GM10266 (cell line): ENCODE measurements around the gene FAM193A.

Source experiments
- DNase-seq: peaks from one replicate; pipeline ENCODE4 v3.0.0; 2012; ENCODE audit errors: extremely low spot score
- CTCF ChIP-seq: IDR thresholded peaks from 2 replicates; pipeline ENCODE4 v1.5.1; 2012; ENCODE audit warnings: mild to moderate bottlenecking, low read depth; ENCODE audit not compliant: control insufficient read depth, insufficient read depth; ENCODE audit errors: missing control alignments

Gene FAM193A

GRCh38 chr4:2551118-2551517 is 14.7 kb downstream of the FAM193A start:
- no peak for TF ChIP-seq CTCF
- no peak for DNase-seq

DNA sequence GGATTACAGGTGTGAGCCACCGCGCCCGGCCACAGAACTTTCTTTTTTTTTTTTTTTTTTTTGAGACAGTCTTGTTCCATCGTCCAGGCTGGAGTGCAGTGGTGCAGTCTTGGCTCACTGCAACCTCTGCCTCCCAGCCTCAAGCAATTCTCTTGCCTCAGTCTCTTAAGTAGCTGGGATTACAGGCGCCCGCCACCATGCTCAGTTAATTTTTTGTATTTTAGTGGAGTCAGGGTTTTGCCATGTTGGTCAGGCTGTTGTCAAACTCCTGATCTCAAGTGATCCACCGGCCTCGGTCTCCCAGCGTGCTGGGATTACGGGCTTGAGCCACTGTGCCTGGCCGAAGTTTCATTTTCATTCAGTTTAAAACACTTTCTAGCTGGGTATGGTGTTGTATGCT is 16.4 kb downstream of the FAM193A start:
- no peak for TF ChIP-seq CTCF
- DNase-seq = no peak

- no peak for TF ChIP-seq CTCF
- DNase-seq = no peak
Measured at GRCh38 chr4:2558301-2558700, 21.9 kb downstream of the FAM193A start.

GRCh38 chr4:2560167-2560566 is 23.7 kb downstream of the FAM193A start:
- no peak for TF ChIP-seq CTCF
- DNase-seq = no peak

- no peak for TF ChIP-seq CTCF
- DNase-seq = no peak
Measured at GRCh38 chr4:2565533-2565932, 29.1 kb downstream of the FAM193A start.

DNA sequence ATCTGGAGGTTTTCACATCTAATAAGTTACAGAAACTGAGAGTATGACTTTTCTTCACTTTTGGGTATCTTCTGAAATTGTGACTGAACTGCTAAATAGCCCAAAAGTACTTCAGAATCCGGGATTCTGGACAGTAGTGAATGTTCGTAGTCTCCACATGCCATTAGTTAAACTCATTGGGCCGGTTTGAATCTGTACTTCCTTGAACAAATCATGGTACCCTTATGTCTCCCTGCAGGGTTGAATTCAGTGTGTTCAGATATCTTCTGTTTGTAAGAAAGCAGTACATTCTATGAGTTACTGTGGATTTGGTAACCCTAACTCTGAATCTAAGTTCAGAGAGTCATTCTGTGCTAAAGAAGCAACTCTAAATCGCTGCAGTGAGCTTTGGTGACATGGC is 33.6 kb downstream of the FAM193A start:
- TF ChIP-seq CTCF = no peak
- DNase-seq = no peak

DNA sequence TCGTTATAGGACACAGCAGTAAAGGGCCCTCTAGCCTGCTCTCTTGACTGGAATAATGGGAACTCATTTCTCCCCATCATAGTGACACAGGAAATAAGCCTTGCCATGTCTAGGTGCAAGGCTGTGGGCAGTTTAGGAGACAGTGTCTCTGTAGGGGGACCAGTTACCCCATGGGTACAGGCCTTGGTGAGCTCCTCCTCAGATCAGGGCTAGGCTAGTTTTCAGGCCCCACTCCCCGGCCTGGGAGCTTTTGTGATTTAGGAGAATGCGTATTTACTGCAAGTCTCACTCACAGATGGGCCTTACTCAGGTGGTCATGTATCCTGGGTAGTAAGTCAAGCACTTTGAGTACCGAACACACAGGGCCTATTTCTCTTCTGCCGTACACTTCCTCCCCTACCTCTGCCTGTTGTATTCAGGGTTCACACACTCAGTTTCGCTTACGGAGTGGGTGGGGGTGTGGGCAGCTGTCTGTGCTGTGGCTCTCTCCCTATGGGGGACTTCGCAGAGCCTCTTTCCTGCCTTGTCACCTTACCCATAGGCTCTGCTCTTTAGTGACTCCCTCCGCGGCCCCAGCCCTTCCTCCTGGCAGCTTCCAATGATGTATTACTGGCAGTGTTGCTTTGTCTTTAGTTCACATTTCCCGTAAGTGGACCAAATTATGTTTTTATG is 34.2 kb downstream of the FAM193A start:
- peak; percentile 77 for DNase-seq

More for the DNA sequence above, 34.2 kb downstream of the FAM193A start:
- no peak for TF ChIP-seq CTCF
